Measurements from ENCODE around the gene RARRES1. TPM values are rescaled to one million over a fixed set of nuclear protein-coding genes. Genes with fewer than 3 reads are reported as not detected.

The RARRES1 gene
- total RNA-seq, 1 donor from 2014 or later = 8.4 TPM

- DNase-seq = no peak
- Histone ChIP-seq H3K27me3 (ENCODE audit: low read depth) (no peaks in the 10 kb centered on the region), H3K9me3 (replicated peaks) (no peaks in the 10 kb centered on the region), H3K27ac (replicated peaks) (no peak overlapping the region), H3K36me3 (peaks cover 25% of the 10 kb centered on the region), H3K4me3 (no peak overlapping the region), H3K4me1 (no peaks in the 10 kb centered on the region)
- TF ChIP-seq, protein P1, sequence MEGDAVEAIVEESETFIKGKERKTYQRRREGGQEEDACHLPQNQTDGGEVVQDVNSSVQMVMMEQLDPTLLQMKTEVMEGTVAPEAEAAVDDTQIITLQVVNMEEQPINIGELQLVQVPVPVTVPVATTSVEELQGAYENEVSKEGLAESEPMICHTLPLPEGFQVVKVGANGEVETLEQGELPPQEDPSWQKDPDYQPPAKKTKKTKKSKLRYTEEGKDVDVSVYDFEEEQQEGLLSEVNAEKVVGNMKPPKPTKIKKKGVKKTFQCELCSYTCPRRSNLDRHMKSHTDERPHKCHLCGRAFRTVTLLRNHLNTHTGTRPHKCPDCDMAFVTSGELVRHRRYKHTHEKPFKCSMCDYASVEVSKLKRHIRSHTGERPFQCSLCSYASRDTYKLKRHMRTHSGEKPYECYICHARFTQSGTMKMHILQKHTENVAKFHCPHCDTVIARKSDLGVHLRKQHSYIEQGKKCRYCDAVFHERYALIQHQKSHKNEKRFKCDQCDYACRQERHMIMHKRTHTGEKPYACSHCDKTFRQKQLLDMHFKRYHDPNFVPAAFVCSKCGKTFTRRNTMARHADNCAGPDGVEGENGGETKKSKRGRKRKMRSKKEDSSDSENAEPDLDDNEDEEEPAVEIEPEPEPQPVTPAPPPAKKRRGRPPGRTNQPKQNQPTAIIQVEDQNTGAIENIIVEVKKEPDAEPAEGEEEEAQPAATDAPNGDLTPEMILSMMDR (IDR thresholded peaks at IDR 0.05; ENCODE audit: borderline replicate concordance) = no peak
- intact Hi-C loops (cut with micrococcal nuclease) = no loop called here
Measured at GRCh38 chr3:158743664-158744566, 11.7 kb upstream of the RARRES1 start.

GRCh38 chr3:158742871-158743663 lies 10.8 kb upstream of the RARRES1 start:
- Histone ChIP-seq H3K4me3 (no peak overlapping the region), H3K4me1 (no peaks in the 10 kb centered on the region), H3K9me3 (replicated peaks) (no peaks in the 10 kb centered on the region), H3K27ac (replicated peaks) (no peak overlapping the region), H3K27me3 (ENCODE audit: low read depth) (no peaks in the 10 kb centered on the region), H3K36me3 (peaks cover 27% of the 10 kb centered on the region)
- TF ChIP-seq, protein P1 (IDR thresholded peaks at IDR 0.05; ENCODE audit: borderline replicate concordance) = no peak
- intact Hi-C loops (cut with micrococcal nuclease) = no loop called here
- no peak for DNase-seq

GRCh38 chr3:158739661-158740060 lies 7.4 kb upstream of the RARRES1 start:
- no peaks in the 10 kb centered on the region for H3K4me1 ChIP-seq
- H3K4me3 ChIP-seq = no peak overlapping the region
- intact Hi-C loops (cut with micrococcal nuclease) = no loop called here
- no peak for DNase-seq
- H3K36me3 ChIP-seq = peaks cover 11% of the 10 kb centered on the region
- H3K27ac ChIP-seq (replicated peaks) = no peak overlapping the region
- H3K27me3 ChIP-seq (ENCODE audit: low read depth) = no peaks in the 10 kb centered on the region
- TF ChIP-seq, protein P1 (IDR thresholded peaks at IDR 0.05; ENCODE audit: borderline replicate concordance) = no peak
- H3K9me3 ChIP-seq (replicated peaks) = peaks cover 10% of the 10 kb centered on the region

DNA sequence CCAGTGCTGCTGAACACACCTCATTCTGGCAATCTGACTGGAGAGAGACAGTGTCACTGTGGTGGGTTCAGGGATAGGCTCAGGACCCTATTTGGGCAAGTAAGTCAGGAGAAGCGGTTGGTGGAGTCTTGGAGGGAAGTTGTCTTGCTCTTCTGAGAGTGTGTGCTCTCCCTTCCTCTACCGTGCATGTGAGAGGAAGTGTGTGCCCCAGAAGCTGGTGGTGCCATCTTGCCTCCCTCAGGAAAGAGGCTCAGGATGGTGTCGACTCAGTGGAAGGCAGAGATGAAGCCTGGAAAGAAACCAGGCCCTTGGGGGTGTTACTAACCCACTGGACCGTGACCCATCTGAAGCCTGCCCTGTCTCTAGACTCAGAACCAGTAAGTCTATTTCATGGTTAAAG lies 6.8 kb upstream of the RARRES1 start:
- no peak overlapping the region for H3K4me3 ChIP-seq
- H3K27ac ChIP-seq (replicated peaks) = no peak overlapping the region
- TF ChIP-seq, protein P1 (IDR thresholded peaks at IDR 0.05; ENCODE audit: borderline replicate concordance) = no peak
- no peaks in the 10 kb centered on the region for H3K27me3 ChIP-seq (ENCODE audit: low read depth)
- intact Hi-C loops (cut with micrococcal nuclease) = no loop called here
- H3K9me3 ChIP-seq (replicated peaks) = peaks cover 15% of the 10 kb centered on the region
- peaks cover 12% of the 10 kb centered on the region for H3K36me3 ChIP-seq
- no peak for DNase-seq
- H3K4me1 ChIP-seq = no peaks in the 10 kb centered on the region

DNA sequence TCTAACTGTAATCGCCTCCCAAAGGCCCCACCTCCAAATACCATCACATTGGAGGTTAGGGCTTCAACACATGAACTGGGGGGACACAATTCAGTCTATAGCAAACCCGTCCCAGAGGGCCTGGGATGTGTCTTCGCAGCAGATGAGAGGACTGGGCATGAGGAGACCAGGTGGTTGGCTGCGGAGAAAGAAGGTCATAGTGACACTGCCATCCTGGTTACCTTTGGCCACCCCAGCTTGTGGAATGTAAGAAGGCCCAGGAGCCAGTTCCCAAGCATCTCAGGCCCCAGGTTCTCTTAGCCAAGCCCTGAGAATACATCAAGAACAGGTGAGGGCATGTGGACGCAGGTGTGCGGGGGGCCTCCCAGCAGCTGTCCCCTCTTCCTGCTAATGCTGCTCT lies 6.4 kb upstream of the RARRES1 start:
- Histone ChIP-seq H3K9me3 (replicated peaks) (peaks cover 15% of the 10 kb centered on the region), H3K36me3 (peaks cover 12% of the 10 kb centered on the region), H3K4me1 (no peaks in the 10 kb centered on the region), H3K4me3 (no peak overlapping the region), H3K27ac (replicated peaks) (no peak overlapping the region), H3K27me3 (ENCODE audit: low read depth) (no peaks in the 10 kb centered on the region)
- TF ChIP-seq, protein P1 (IDR thresholded peaks at IDR 0.05; ENCODE audit: borderline replicate concordance) = no peak
- DNase-seq = no peak
- intact Hi-C loops (cut with micrococcal nuclease) = no loop called here

Data from left ventricle myocardium inferior (tissue), 1 donor.